Astrocyte (in vitro differentiated cells and primary cell): ENCODE results near the gene PDE8A. TPM values are rescaled to one million over a fixed set of nuclear protein-coding genes. Genes with fewer than 3 reads are reported as not detected.

Source experiments
- DNase-seq: peaks from one replicate; pipeline ENCODE4 v3.0.0-alpha.2; 2010; ENCODE audit warnings: low read depth
- FAIRE-seq: peaks from 2 replicates; lab custom pipeline; 2011; peaks lifted over from hg19 to GRCh38; lab: Jason Lieb, UNC
- H2AFZ ChIP-seq: 2 replicates; pipeline ENCODE4 v1.6.0; 2012; ENCODE audit warnings: low read depth, low read length, inconsistent platforms
- H3K27ac ChIP-seq: 2 replicates; pipeline ENCODE4 v1.5.1; 2011; ENCODE audit warnings: low read depth, low read length, inconsistent platforms
- H3K27me3 ChIP-seq: 2 replicates; pipeline ENCODE4 v1.6.0; 2011; ENCODE audit warnings: low read length, inconsistent platforms; ENCODE audit not compliant: insufficient read depth
- H3K36me3 ChIP-seq: 2 replicates; pipeline ENCODE4 v1.5.1; 2011; ENCODE audit warnings: low read length, inconsistent platforms; ENCODE audit not compliant: insufficient read depth
- H3K4me1 ChIP-seq: 2 replicates; pipeline ENCODE4 v1.5.1; 2011; ENCODE audit warnings: low read length, inconsistent platforms; ENCODE audit not compliant: insufficient read depth
- H3K4me2 ChIP-seq: 2 replicates; pipeline ENCODE4 v1.6.0; 2012; ENCODE audit warnings: low read length, inconsistent platforms
- H3K4me3 ChIP-seq: 2 replicates; pipeline ENCODE4 v1.5.1; 2011; ENCODE audit warnings: low read depth, mild to moderate bottlenecking, low read length, inconsistent platforms; ENCODE audit not compliant: insufficient read depth
- H3K79me2 ChIP-seq: 2 replicates; pipeline ENCODE4 v1.6.0; 2012; ENCODE audit warnings: mild to moderate bottlenecking, low read length, inconsistent platforms; ENCODE audit not compliant: insufficient read depth
- H3K9ac ChIP-seq: 2 replicates; pipeline ENCODE4 v1.6.0; 2012; ENCODE audit warnings: mild to moderate bottlenecking, low read length, inconsistent platforms
- H3K9me3 ChIP-seq: 2 replicates; pipeline ENCODE4 v1.5.1; 2012; ENCODE audit warnings: low read depth, mild to moderate bottlenecking, low read length, inconsistent platforms; ENCODE audit not compliant: insufficient read depth
- H4K20me1 ChIP-seq: 2 replicates; pipeline ENCODE4 v1.6.0; 2012; ENCODE audit warnings: low read length, inconsistent platforms; ENCODE audit not compliant: insufficient read depth
- H3K27ac Mint-ChIP-seq: one replicate; pipeline ENCODE4 v1.8.0; 2021; ENCODE audit warnings: mild to moderate bottlenecking, mixed read lengths; ENCODE audit not compliant: unreplicated experiment
- H3K27me3 Mint-ChIP-seq: one replicate; pipeline ENCODE4 v1.8.0; 2021; ENCODE audit warnings: low read depth, mixed read lengths; ENCODE audit not compliant: unreplicated experiment
- H3K36me3 Mint-ChIP-seq: one replicate; pipeline ENCODE4 v1.8.0; 2021; ENCODE audit warnings: low read depth, mixed read lengths; ENCODE audit not compliant: unreplicated experiment
- H3K4me1 Mint-ChIP-seq: one replicate; pipeline ENCODE4 v1.8.0; 2021; ENCODE audit warnings: low read depth, mixed read lengths; ENCODE audit not compliant: unreplicated experiment
- H3K4me3 Mint-ChIP-seq: one replicate; pipeline ENCODE4 v1.8.0; 2021; ENCODE audit warnings: mild to moderate bottlenecking, moderate library complexity, mixed read lengths; ENCODE audit not compliant: unreplicated experiment
- H3K9me3 Mint-ChIP-seq: one replicate; pipeline ENCODE4 v1.8.0; 2021; ENCODE audit warnings: mild to moderate bottlenecking, mixed read lengths; ENCODE audit not compliant: unreplicated experiment
- CTCF ChIP-seq: IDR thresholded peaks from 2 replicates; pipeline ENCODE4 v1.5.1; 2011; ENCODE audit warnings: low read depth, mild to moderate bottlenecking, inconsistent platforms, low read length, moderate library complexity; ENCODE audit not compliant: insufficient read depth
- EZH2 ChIP-seq: IDR thresholded peaks from 2 replicates; pipeline ENCODE4 v1.6.1; 2012; ENCODE audit warnings: mild to moderate bottlenecking, low read length, inconsistent platforms; ENCODE audit not compliant: insufficient read depth
- total RNA-seq: library from RNA; stranded (reverse); gene quantifications from 2 replicates; pipeline ENCODE4 v1.2.1, GENCODE V29; 2021

PDE8A gene
- total RNA-seq, 1 donor from 2014 or later, result 18.0 TPM

- H3K36me3 Mint-ChIP-seq, result peaks cover 2% of the 10 kb centered on the region
- peaks cover 21% of the 10 kb centered on the region for H4K20me1 ChIP-seq
- no peaks in the 10 kb centered on the region for H3K27me3 ChIP-seq
- peaks cover 11% of the 10 kb centered on the region for H3K9me3 Mint-ChIP-seq
- no peaks in the 10 kb centered on the region for H3K36me3 ChIP-seq
- no peak overlapping the region for H3K4me3 Mint-ChIP-seq
- DNase-seq (no peak), FAIRE-seq (no peak)
- no peak overlapping the region for H3K4me2 ChIP-seq
- H3K27ac ChIP-seq, result no peak overlapping the region
- no peak overlapping the region for H3K4me3 ChIP-seq
- H3K9ac ChIP-seq, result no peak overlapping the region
- H3K79me2 ChIP-seq, result peaks cover 33% of the 10 kb centered on the region
- no peak overlapping the region for H3K27ac Mint-ChIP-seq
- no peaks in the 10 kb centered on the region for H3K27me3 Mint-ChIP-seq
- no peak overlapping the region for H2AFZ ChIP-seq
- TF ChIP-seq EZH2, result no peak
- no peaks in the 10 kb centered on the region for H3K4me1 ChIP-seq
- H3K4me1 Mint-ChIP-seq, result no peaks in the 10 kb centered on the region
- H3K9me3 ChIP-seq, result no peaks in the 10 kb centered on the region
Observed at GRCh38 chr15:85063088-85063487, 81.4 kb downstream of the PDE8A start.

- Histone ChIP-seq H3K36me3 (no peaks in the 10 kb centered on the region), H2AFZ (no peak overlapping the region), H3K79me2 (peaks cover 27% of the 10 kb centered on the region), H3K27ac (no peak overlapping the region), H3K27me3 (no peaks in the 10 kb centered on the region), H3K4me1 (no peaks in the 10 kb centered on the region), H3K9ac (no peak overlapping the region), H4K20me1 (peaks cover 18% of the 10 kb centered on the region), H3K4me2 (no peak overlapping the region), H3K4me3 (no peak overlapping the region), H3K9me3 (no peaks in the 10 kb centered on the region)
- TF ChIP-seq CTCF (no peak), EZH2 (no peak)
- H3K4me3 Mint-ChIP-seq, result no peak overlapping the region
- peaks cover 11% of the 10 kb centered on the region for H3K9me3 Mint-ChIP-seq
- H3K4me1 Mint-ChIP-seq, result no peaks in the 10 kb centered on the region
- DNase-seq (no peak), FAIRE-seq (no peak)
- no peaks in the 10 kb centered on the region for H3K27me3 Mint-ChIP-seq
- H3K27ac Mint-ChIP-seq, result no peak overlapping the region
- peaks cover 5% of the 10 kb centered on the region for H3K36me3 Mint-ChIP-seq
Observed at GRCh38 chr15:85063522-85064079, 81.9 kb downstream of the PDE8A start.

GRCh38 chr15:85064710-85065109, 83.1 kb downstream of the PDE8A start:
- Histone ChIP-seq H4K20me1 (peaks cover 18% of the 10 kb centered on the region), H3K79me2 (peaks cover 18% of the 10 kb centered on the region), H3K9ac (no peak overlapping the region), H3K27ac (no peak overlapping the region), H3K27me3 (no peaks in the 10 kb centered on the region), H3K4me2 (no peak overlapping the region), H3K4me3 (no peak overlapping the region), H3K9me3 (no peaks in the 10 kb centered on the region), H2AFZ (no peak overlapping the region), H3K36me3 (no peaks in the 10 kb centered on the region), H3K4me1 (no peaks in the 10 kb centered on the region)
- Mint-ChIP-seq H3K27ac (no peak overlapping the region), H3K36me3 (peaks cover 5% of the 10 kb centered on the region), H3K27me3 (no peaks in the 10 kb centered on the region), H3K4me3 (no peak overlapping the region), H3K9me3 (peaks cover 9% of the 10 kb centered on the region), H3K4me1 (no peaks in the 10 kb centered on the region)
- no peak for TF ChIP-seq CTCF
- FAIRE-seq, result no peak
- DNase-seq, result no peak
